Astrocyte of the hippocampus (primary cell): ENCODE measurements around the gene APLN.

Experiments
- DNase-seq: peaks from one replicate; pipeline ENCODE4 v3.0.0; 2011; ENCODE audit warnings: low read depth, low spot score

APLN gene

DNA sequence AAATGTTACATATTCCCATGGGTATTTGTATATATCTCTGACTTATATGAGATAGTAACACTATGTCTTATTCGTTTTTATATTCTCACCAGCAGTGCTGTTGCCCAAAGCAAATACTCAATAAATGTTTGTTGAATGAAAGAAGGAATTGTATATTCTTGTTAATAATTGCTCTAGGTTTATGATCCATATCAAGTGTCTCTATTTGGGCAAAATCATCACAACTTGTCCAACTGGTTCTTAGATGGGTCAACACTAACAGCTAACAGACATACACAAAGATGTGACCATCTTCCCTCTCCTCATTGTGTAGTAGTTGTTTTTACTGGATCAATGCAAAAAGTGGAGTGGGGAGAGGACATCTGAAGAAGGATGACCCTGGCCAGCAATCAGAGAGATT is 6.6 kb upstream of the APLN start:
- no peak for DNase-seq

GRCh38 chrX:129659861-129660260 is 5.1 kb upstream of the APLN start:
- no peak for DNase-seq

DNA sequence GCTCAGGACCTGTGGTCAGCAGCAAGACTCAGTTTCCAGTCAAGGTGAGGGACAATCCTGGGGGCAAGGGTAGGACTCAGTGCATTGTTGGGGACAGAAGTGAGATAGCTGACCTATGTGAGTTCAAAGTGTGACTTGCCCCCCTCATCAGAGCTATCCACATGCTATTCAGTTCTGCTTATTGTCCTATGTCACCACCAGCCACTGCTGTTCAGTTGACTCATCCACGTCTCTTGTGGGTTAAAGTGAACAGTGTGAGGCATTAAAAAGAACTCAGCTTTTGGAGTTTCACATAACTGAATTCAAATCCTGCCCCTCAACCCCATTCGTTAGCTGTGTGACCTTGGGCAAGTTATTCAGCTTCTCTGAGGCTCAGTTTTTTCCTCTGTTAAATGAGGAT is 4.4 kb upstream of the APLN start:
- no peak for DNase-seq

GRCh38 chrX:129658429-129658828 is 3.7 kb upstream of the APLN start:
- DNase-seq = no peak

DNA sequence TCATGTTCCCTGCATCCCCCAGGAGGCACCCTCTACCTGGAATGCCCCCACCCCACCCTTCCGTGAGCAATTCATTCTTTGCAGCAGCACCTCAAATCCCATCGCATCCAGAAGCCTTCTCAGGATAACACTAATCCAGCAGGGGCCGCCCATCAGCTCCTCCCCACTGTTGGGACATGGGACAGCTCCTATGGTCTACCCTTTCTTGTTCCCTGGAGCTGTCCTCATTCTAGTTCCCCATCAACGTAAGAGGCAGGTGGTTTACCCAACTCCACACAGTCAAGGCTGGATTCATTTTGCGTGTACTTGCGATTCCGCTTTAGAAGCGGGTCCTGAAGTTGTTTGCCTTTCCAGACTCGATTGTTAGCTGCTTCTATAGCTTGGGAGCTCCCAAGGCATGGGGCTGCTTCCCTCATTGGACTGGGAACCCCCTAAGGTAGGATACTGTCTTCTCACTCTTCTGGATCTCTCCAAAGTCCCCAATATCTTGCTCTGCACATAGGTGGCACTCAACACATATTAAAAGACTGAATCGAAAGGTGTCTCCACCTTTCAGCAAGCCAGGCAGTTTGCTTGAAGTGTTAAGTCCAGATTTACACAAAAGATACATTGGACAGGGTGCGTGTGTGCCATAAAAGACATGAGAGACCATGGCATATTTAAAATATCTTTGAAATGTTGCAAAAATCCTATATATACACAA is 942 bp upstream of the APLN start:
- DNase-seq = no peak

- peak; percentile 42 for DNase-seq
Measured at GRCh38 chrX:129653971-129654651, 645 bp downstream of the APLN start.

GRCh38 chrX:129653181-129653970 is 1.4 kb downstream of the APLN start:
- no peak for DNase-seq

- no peak for DNase-seq
Measured at GRCh38 chrX:129652565-129653169, 2.1 kb downstream of the APLN start.

DNA sequence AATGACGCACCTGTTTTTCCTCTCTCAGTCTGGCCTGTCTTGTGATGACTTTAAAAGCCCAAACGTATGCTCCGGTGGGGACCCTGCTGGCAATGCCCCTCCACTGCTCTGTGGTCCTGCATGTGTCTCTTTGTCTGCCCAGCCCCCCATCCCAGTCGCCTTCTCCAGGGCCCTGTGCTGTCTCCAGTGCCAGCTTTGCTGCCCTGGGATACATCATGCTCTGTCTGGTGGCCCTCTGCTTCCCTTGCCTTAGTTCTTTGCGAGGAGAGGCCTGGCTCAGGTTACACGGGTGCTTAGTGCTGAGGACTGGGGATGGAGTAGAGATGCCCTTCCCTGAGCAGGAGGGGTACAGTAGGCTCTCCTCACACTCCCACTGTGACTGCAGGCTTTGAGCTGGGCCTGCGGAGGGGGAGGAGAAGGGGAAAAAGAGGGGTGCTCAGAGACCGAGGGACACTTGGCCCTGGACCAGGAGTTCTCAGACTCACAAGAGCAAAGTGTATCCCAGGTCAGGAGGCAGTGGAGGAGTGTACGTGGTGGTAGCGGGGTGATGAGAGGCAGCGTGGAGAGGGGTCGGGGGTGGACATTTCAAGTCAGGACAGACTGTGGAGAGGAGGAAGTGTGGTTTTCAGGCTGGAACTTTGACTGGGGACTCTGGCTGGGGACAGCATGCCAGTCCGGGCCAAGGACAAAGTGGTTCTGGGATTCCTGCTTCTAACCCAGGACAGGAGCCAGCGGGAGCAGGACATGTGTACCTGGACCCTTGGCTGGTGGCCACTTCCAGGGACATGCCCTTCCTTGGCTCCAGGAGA is 2.8 kb downstream of the APLN start:
- no peak for DNase-seq

GRCh38 chrX:129650821-129651510 is 3.8 kb downstream of the APLN start:
- DNase-seq = no peak

- DNase-seq = no peak
Measured at GRCh38 chrX:129650183-129650689, 4.5 kb downstream of the APLN start.

GRCh38 chrX:129649268-129650182 is 5.2 kb downstream of the APLN start:
- no peak for DNase-seq

- no peak for DNase-seq
Measured at GRCh38 chrX:129648514-129649267, 6.1 kb downstream of the APLN start.

- DNase-seq = no peak
Measured at GRCh38 chrX:129647418-129648410, 7.0 kb downstream of the APLN start.

DNA sequence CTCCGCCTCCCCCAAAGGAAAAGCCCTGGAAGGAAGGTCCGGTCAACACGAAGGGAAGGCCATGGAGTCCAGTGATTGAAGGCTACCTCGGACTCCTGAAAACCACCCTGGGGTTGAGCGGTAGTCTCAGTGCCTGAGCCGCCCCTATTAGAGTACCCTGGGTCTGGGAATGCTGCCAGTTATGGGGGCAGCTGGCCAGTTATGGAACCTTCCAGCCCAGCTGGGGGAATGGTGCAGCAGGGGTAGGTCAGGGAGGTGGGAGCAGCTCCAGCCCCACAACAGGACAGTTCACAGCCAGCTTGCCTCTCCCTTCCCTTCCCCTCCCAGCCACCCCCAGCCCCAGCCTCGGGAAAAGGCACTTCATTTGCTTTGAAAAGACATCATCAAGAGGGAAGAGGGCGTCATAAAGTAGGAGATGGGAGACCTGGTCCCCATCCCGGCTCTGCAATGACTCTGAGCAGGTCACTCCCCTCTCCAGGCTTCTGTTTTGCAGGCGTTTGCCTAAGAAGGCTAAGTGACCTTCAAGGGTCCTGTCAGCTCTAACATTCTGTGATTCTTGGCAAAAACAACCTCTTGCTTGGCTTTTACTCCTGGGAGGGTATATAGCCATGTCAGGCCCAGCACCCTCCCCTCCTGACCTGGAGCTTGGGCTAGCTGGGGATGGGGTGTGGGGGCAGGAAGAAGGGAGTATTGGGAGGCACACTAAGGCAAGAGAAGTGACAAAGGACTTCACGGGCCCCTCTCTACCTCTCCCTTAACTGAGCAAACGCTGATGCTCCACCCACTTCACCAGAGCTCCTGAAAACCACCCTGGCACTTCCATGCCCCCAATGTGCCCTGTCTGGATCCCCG is 8.0 kb downstream of the APLN start:
- no peak for DNase-seq

DNA sequence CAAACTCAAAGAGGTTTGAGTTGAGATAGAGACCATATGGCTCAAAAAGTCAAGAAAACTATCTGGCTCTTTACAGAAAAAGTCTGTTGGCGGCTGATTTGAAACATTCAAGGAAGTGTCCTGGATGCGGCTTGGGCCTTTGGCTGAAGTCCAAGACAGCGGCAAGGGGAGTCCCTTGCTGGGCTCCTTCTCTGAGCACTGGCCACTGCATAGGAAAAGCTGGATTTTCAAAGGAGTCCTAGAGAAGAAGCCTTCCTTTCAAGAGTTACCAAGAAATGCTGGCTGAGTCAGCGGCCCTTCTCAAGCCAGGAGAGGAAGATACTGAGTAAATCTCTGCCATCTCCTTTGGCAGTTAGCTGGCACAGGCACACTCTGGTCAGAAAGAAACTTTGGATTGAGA is 12.1 kb downstream of the APLN start:
- peak; percentile 17 for DNase-seq

DNA sequence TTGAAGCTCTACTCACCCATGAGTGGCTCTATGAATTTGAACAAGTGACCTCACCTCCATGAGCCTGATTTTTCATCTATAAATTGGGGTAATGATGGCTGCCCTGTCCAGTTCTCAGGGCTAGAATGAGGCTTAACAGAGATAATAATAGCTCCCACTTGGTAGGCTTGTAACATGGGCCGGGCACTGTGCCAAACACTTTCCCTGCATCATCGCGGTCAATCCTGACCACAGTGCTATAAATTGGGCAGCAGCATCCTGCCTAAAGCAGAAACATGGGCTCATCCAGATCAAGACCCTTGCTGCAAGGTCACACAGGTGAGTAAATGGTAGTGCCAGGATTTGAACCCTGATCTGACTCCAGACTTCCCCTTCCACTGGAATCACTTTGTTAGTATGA is 12.8 kb downstream of the APLN start:
- peak; percentile 16 for DNase-seq
